GM23248 (cell line): ENCODE measurements around the gene GABBR2.

Experiments
- EZH2 ChIP-seq: fragments of 200-600 bp; sonication (generic); IDR thresholded peaks from 2 replicates; pipeline ENCODE4 v1.6.1; 2018; ENCODE audit warnings: antibody characterized with exemption, mild to moderate bottlenecking; ENCODE audit not compliant: insufficient read depth, poor library complexity, severe bottlenecking
- EZH2phosphoT487 ChIP-seq: fragments of 200-600 bp; sonication (generic); IDR thresholded peaks from 2 replicates; pipeline ENCODE4 v1.6.1; 2018; ENCODE audit warnings: antibody characterized with exemption, moderate library complexity, mild to moderate bottlenecking, low read depth; ENCODE audit not compliant: insufficient read depth

GRCh38 chr9:98673681-98674080 is 35.1 kb downstream of the GABBR2 start:
- no peak for TF ChIP-seq EZH2
- no peak for TF ChIP-seq EZH2phosphoT487
